RWPE1 (cell line): ENCODE measurements around the gene NAXE.

Experiments
- CTCF ChIA-PET: fragments of 350-600 bp; sonication (Branson Sonifier 250); formaldehyde crosslinking; extraction: SDS; loops from one replicate; lab custom pipeline; 2021; lab: Yijun Ruan, JAX
- POLR2A ChIA-PET: fragments of 400-600 bp; formaldehyde crosslinking; extraction: SDS; loops from one replicate; lab custom pipeline; 2020; ENCODE audit warnings: antibody characterized with exemption; ENCODE audit not compliant: low non-redundant PET; lab: Yijun Ruan, JAX
- DNase-seq: peaks from one replicate; pipeline ENCODE4 v3.0.0; 2012; ENCODE audit warnings: low spot score
- H3K27ac ChIP-seq: fragments of 450-650 bp; 2 replicates; pipeline ENCODE4 v1.5.1; 2017
- CTCF ChIP-seq: fragments of 450-650 bp; conservative IDR thresholded peaks from 2 replicates; pipeline ENCODE4 v1.5.1; 2017; ENCODE audit warnings: low read depth, mild to moderate bottlenecking

Gene NAXE

DNA sequence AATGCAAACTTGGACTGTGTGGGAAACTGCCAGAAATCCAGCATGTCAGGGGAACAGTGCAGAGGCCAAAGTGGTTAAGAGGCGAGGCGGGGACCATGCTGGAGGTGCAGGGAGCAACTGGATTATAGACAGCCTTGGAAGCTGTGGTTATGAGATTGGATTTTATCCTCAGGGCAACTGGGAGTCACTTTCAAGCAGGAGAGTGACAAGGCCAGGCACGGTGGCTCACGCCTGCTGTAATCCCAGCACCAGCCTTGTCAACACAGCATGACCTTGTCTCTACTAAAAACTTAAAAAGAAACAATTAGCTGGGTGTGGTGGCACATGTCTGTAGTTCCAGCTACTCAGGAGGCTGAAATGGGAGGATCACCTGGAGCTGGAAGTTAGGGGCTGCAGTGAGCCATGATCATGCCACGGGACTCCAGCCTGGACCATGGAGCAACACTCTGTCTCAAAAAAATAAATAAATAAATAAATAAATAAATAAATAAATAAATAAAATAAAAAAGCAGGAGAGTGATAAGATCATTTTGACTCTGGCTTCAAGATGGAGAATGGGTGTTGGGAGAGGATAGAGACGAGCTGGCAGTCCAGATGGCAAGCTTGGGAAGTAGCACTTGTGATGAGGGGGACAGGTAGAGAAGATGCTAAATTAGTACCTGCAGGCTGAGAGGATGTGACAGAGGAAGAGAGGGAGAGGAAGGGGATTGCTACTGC is 31.2 kb downstream of the NAXE start:
- DNase-seq = no peak
- ChIA-PET CTCF (interaction anchor here (1.0 to 1.9 kb wide), 4 partner anchors 34 to 237 kb away, joined by 3 to 7 read pairs (median 4); partner anchors contain the start of gene NTRK1), POLR2A (no interaction called here)
- no peak overlapping the region for H3K27ac ChIP-seq
- no peak for TF ChIP-seq CTCF

GRCh38 chr1:156623946-156624813 is 32.6 kb downstream of the NAXE start:
- TF ChIP-seq CTCF = peak; percentile 45
- DNase-seq = no peak
- POLR2A ChIA-PET = no interaction called here
- CTCF ChIA-PET = interaction anchor here (0.6 to 2.2 kb wide), 21 partner anchors 13 to 238 kb away, joined by 3 to 8 read pairs (median 4); partner anchors contain the start of genes CRABP2, NES, NTRK1 and TTC24
- no peak overlapping the region for H3K27ac ChIP-seq

DNA sequence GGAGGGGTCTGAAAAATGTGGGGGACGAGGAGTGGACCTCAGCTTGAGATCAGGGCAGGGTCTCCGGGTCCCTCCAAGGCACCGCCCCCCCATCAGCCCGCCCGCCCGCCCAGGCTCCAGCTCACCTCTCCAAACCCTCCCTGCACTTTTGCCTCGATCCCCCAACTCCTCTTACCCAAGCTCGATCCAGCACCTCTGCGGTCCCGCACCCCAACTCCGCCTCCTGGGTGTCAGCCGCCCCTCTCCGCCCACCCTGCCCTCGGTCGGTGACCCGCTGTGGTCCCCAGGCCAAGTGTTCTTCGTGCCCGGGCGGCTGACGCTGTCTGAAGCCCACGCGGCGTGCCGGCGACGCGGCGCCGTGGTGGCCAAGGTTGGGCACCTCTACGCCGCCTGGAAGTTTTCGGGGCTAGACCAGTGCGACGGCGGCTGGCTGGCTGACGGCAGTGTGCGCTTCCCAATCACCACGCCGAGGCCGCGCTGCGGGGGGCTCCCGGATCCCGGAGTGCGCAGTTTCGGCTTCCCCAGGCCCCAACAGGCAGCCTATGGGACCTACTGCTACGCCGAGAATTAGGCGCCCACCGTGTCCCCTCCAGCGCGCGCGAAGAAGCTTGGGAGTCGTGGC is 33.3 kb downstream of the NAXE start:
- POLR2A ChIA-PET = no interaction called here
- TF ChIP-seq CTCF = no peak
- H3K27ac ChIP-seq = no peak overlapping the region
- CTCF ChIA-PET = interaction anchor here (0.6 to 2.2 kb wide), 17 partner anchors 18 to 239 kb away, joined by 3 to 8 read pairs (median 4); partner anchors contain the start of genes CRABP2 and NES
- DNase-seq = no peak

DNA sequence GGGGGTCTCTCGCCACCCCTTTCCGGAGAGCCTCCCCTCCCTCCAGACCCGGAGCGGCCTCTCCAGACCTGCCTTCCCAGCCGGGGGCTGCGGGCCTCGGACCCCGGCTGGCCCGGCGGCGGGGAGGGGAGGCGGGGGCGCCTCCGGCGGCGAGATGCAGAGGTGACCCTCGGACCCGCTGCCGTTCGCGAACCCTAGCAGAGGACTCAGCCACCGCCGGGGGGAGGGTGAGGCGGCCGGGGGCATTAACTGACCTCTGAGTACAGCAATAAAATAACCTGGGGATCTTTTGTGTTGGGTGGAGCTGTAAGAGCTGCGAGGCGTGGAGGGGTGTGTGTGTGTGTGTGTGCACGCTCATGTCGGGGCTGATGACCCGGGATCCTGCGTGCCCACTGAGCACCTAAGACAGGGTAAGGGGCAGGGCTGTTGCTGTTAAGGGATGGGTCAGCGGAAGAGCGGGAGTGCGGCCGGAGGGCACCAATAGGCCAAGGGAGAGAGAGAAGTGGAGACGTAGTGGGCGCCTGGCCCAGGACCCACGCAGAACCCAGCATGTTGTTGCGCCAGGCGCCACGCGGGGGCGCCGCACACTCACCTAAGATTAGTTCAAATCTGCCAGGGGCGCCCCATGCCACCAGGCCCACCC is 34.0 kb downstream of the NAXE start:
- no peak overlapping the region for H3K27ac ChIP-seq
- CTCF ChIA-PET = interaction anchor here (0.7 to 2.4 kb wide), 8 partner anchors 20 to 101 kb away, joined by 3 to 19 read pairs (median 4); no protein-coding TSS in a partner anchor
- peak; percentile 87 for TF ChIP-seq CTCF
- POLR2A ChIA-PET = no interaction called here
- DNase-seq = no peak

GRCh38 chr1:156626079-156626438 is 34.5 kb downstream of the NAXE start:
- no peak overlapping the region for H3K27ac ChIP-seq
- ChIA-PET CTCF (interaction anchor here (0.6 to 2.4 kb wide), 4 partner anchors 32 to 264 kb away, joined by 3 to 19 read pairs (median 6); no protein-coding TSS in a partner anchor), POLR2A (no interaction called here)
- peak; percentile 42 for TF ChIP-seq CTCF
- DNase-seq = no peak
